NCI-H82 (cell line): ENCODE data around the gene KCNA10.
A peak's percentile ranks its signal among the peaks of the same experiment; 100 is the strongest.
"Not testable (repeated sequence)": the region's sequence is repeated elsewhere in the genome, so short reads cannot be mapped to it uniquely, and the experiment has no call there.

Source experiments
- DNase-seq: peaks from one replicate; lab custom pipeline; 2025; lab: John Stamatoyannopoulos, UW

Gene KCNA10

GRCh38 chr1:110535985-110536384, 17.0 kb upstream of the KCNA10 start:
- DNase-seq, result no peak

- no peak for DNase-seq
Measured at GRCh38 chr1:110533230-110533629, 14.3 kb upstream of the KCNA10 start.

GRCh38 chr1:110529011-110529410, 10.0 kb upstream of the KCNA10 start:
- no peak for DNase-seq

GRCh38 chr1:110526201-110526780, 7.3 kb upstream of the KCNA10 start:
- DNase-seq, result no peak

- no peak for DNase-seq
Measured at GRCh38 chr1:110525249-110525595, 6.2 kb upstream of the KCNA10 start.

GRCh38 chr1:110524311-110525248, 5.6 kb upstream of the KCNA10 start:
- DNase-seq, result peak; percentile 82

GRCh38 chr1:110523011-110523410, 4.0 kb upstream of the KCNA10 start:
- DNase-seq, result no peak

GRCh38 chr1:110522560-110522959, 3.6 kb upstream of the KCNA10 start:
- DNase-seq, result no peak

- DNase-seq, result no peak
Measured at GRCh38 chr1:110520827-110521226, 1.9 kb upstream of the KCNA10 start.

- no peak for DNase-seq
Measured at GRCh38 chr1:110515891-110516290, 3.1 kb downstream of the KCNA10 start.

GRCh38 chr1:110515041-110515440, 3.9 kb downstream of the KCNA10 start:
- DNase-seq, result no peak

- peak; percentile 19 for DNase-seq
Measured at GRCh38 chr1:110513511-110513910, 5.5 kb downstream of the KCNA10 start.

GRCh38 chr1:110511436-110511835, 7.5 kb downstream of the KCNA10 start:
- no peak for DNase-seq

GRCh38 chr1:110510921-110511320, 8.1 kb downstream of the KCNA10 start:
- not testable (repeated sequence) for DNase-seq

- DNase-seq, result no peak
Measured at GRCh38 chr1:110509655-110510054, 9.3 kb downstream of the KCNA10 start.

- no peak for DNase-seq
Measured at GRCh38 chr1:110508028-110508940, 10.7 kb downstream of the KCNA10 start.

- no peak for DNase-seq
Measured at GRCh38 chr1:110506541-110506940, 12.4 kb downstream of the KCNA10 start.

- DNase-seq, result no peak
Measured at GRCh38 chr1:110505596-110505995, 13.4 kb downstream of the KCNA10 start.

GRCh38 chr1:110504226-110504625, 14.7 kb downstream of the KCNA10 start:
- DNase-seq, result no peak

- DNase-seq, result no peak
Measured at GRCh38 chr1:110503471-110503870, 15.5 kb downstream of the KCNA10 start.

GRCh38 chr1:110502402-110503151, 16.4 kb downstream of the KCNA10 start:
- no peak for DNase-seq
